Fibroblast of mammary gland (primary cell): ENCODE results near the gene DNAJA3.

Experiments
- DNase-seq: peaks from one replicate; pipeline ENCODE4 v3.0.0-alpha.2; 2010; ENCODE audit warnings: low read depth
- H3K4me3 ChIP-seq: 2 replicates; pipeline ENCODE4 v1.5.1; 2011; ENCODE audit warnings: low read depth, mild to moderate bottlenecking, low read length, moderate library complexity; ENCODE audit not compliant: control insufficient read depth
- CTCF ChIP-seq: conservative IDR thresholded peaks from 2 replicates; pipeline ENCODE4 v1.5.1; 2011; ENCODE audit warnings: low read depth, low read length, inconsistent platforms; ENCODE audit not compliant: control insufficient read depth, insufficient read depth

Gene DNAJA3

DNA sequence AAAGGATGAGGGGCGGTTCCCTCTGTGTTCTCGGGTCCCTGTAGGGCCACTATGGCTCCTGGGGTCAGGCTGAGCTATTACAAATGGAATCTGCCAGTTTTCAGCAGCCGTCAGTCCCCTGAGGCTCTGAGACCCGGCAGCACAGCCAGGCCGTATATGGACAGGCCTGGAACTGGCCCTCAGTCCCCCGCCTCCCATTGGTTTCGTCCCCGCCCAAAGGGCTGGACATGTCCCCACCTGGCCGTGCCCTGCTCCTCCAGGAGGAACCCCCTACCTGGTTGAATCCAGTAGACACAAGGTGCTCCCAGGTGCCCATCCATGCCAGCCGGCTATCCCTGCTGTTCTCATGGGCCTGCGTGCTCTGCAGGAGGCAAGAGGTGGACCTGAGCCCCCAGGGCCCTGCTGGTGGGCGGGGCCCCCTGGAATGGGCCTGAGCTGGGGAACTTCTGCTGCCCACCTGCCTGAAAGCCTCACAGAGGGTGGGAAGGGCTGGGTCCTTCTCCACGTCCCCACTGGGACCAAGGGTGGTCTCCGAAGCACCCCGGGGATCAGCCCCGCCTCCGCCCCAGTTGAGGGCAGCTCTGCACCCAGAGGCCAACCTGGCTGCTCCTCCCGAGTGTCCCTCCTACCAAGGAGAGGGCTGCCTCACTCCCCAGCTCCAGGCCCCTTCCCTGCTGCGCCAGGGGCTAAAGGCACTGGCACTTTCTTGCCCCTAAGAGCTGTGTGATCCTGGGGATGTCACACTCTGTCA is 37.2 kb upstream of the DNAJA3 start:
- peak; percentile 44 for DNase-seq
- no peak overlapping the region for H3K4me3 ChIP-seq
- TF ChIP-seq CTCF: no peak

GRCh38 chr16:4389051-4389955 is 36.4 kb upstream of the DNAJA3 start:
- no peak for TF ChIP-seq CTCF
- DNase-seq: no peak
- no peak overlapping the region for H3K4me3 ChIP-seq

GRCh38 chr16:4390266-4391260 is 35.1 kb upstream of the DNAJA3 start:
- peak; percentile 4 for TF ChIP-seq CTCF
- no peak overlapping the region for H3K4me3 ChIP-seq
- no peak for DNase-seq

- DNase-seq: no peak
- no peak for TF ChIP-seq CTCF
- H3K4me3 ChIP-seq: no peak overlapping the region
These were observed 33.9 kb upstream of the DNAJA3 start for GRCh38 chr16:4391631-4392381.

- peak; percentile 91 for DNase-seq
- H3K4me3 ChIP-seq: no peak overlapping the region
These were observed 33.1 kb upstream of the DNAJA3 start for GRCh38 chr16:4392382-4393239.

More at GRCh38 chr16:4392382-4393239, 33.1 kb upstream of the DNAJA3 start:
- no peak for TF ChIP-seq CTCF
